SU-DHL-6 (cell line): ENCODE measurements around the gene RINT1.
"Not testable (repeated sequence)": the region's sequence is repeated elsewhere in the genome, so short reads cannot be mapped to it uniquely, and the experiment has no call there.

Experiments
- H2AFZ ChIP-seq: fragments of 200-600 bp; sonication (generic); 2 replicates; pipeline ENCODE4 v1.6.1; 2014; ENCODE audit warnings: low read depth, mild to moderate bottlenecking, moderate library complexity, mixed read lengths, antibody characterized with exemption, low read length; ENCODE audit not compliant: severe bottlenecking
- H3F3A ChIP-seq: fragments of 200-600 bp; shearing (Covaris generic); 2 replicates; pipeline ENCODE4 v1.6.0; 2016; ENCODE audit warnings: antibody characterized with exemption, mild to moderate bottlenecking; ENCODE audit not compliant: insufficient read depth
- H3K27ac ChIP-seq: fragments of 200-600 bp; sonication (generic); 2 replicates; pipeline ENCODE4 v1.5.1; 2016; ENCODE audit warnings: low read depth, mild to moderate bottlenecking, low read length, moderate library complexity, mixed read lengths
- H3K27me3 ChIP-seq: fragments of 200-600 bp; sonication (generic), shearing (Covaris generic); 2 replicates; pipeline ENCODE4 v1.6.0; 2014; ENCODE audit warnings: mild to moderate bottlenecking, low read length
- H3K36me3 ChIP-seq: fragments of 200-600 bp; sonication (generic); 2 replicates; pipeline ENCODE4 v1.6.1; 2014; ENCODE audit warnings: mild to moderate bottlenecking, low read length, mixed read lengths
- H3K4me2 ChIP-seq: fragments of 300-600, 200-600 bp; shearing (Covaris generic), sonication (generic); 2 replicates; pipeline ENCODE4 v1.6.0; 2014; ENCODE audit warnings: low read length, low read depth, mild to moderate bottlenecking; ENCODE audit not compliant: poor library complexity, severe bottlenecking
- H3K4me3 ChIP-seq: fragments of 200-600 bp; sonication (generic); 2 replicates; pipeline ENCODE4 v1.5.1; 2014; ENCODE audit warnings: antibody characterized with exemption, low read length, mild to moderate bottlenecking, mixed read lengths; ENCODE audit not compliant: insufficient read depth, poor library complexity, severe bottlenecking
- H3K79me2 ChIP-seq: fragments of 200-600 bp; sonication (generic); 2 replicates; pipeline ENCODE4 v1.6.1; 2014; ENCODE audit warnings: mild to moderate bottlenecking, low read length, moderate library complexity; ENCODE audit not compliant: insufficient read depth
- H3K9ac ChIP-seq: fragments of 200-600 bp; sonication (generic); 2 replicates; pipeline ENCODE4 v1.7.0; 2014; ENCODE audit warnings: mild to moderate bottlenecking, low read length
- H3K9me2 ChIP-seq: fragments of 200-600 bp; sonication (generic); replicated peaks from 2 replicates; pipeline ENCODE4 v1.6.1; 2014; ENCODE audit warnings: low read length; ENCODE audit not compliant: insufficient read depth
- H3K9me3 ChIP-seq: fragments of 200-600 bp; sonication (generic); 2 replicates; pipeline ENCODE4 v1.6.1; 2014; ENCODE audit warnings: low read length, mixed read lengths; ENCODE audit not compliant: insufficient read depth
- H4K20me1 ChIP-seq: fragments of 200-600 bp; sonication (generic); 2 replicates; pipeline ENCODE4 v1.6.1; 2014; ENCODE audit warnings: low read depth, mild to moderate bottlenecking, antibody characterized with exemption, low read length, moderate library complexity, mixed read lengths
- EZH2phosphoT487 ChIP-seq: fragments of 200-600 bp; sonication (generic), shearing (Covaris generic); conservative IDR thresholded peaks from 2 replicates; pipeline ENCODE4 v1.6.1; 2018; ENCODE audit warnings: mild to moderate bottlenecking, antibody characterized with exemption, low read length, moderate library complexity, mixed read lengths
- TF ChIP-seq, protein P1 (sequence below): fragments of 200-600 bp; sonication (generic); IDR thresholded peaks from one replicate; pipeline ENCODE4 v1.5.1; 2017; ENCODE audit warnings: antibody characterized with exemption, mild to moderate bottlenecking, low read length, moderate library complexity; ENCODE audit not compliant: insufficient read depth, poor library complexity, severe bottlenecking

RINT1 gene

DNA sequence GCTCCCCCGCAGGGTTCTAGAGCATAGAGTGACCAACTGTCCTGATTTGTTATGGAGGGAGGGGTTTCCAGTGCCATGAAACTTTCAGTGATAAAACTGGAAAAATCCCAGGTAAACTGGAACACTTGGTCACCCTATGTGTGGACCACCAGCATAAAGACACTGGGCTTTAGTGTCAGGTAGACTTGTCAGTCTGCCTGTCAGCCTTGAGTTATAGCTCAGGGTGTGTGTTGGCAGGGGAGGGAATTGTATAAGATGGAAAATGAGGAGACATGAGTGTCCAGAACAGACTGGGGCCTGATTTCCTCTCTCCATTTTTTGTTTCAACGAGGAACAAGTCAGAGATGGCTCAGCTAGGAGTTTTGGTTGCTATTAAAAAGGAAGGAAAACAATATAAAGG lies 59.5 kb downstream of the RINT1 start:
- Histone ChIP-seq H3K4me3 (no peak overlapping the region), H3K27me3 (no peaks in the 10 kb centered on the region), H3K9ac (no peak overlapping the region), H3K79me2 (no peaks in the 10 kb centered on the region), H3K36me3 (no peaks in the 10 kb centered on the region), H3K9me2 (no peaks in the 10 kb centered on the region), H3K4me2 (no peak overlapping the region), H3K9me3 (no peaks in the 10 kb centered on the region), H3K27ac (no peak overlapping the region), H3F3A (peaks cover 8% of the 10 kb centered on the region; the same call in 1 of the 2 replicates), H2AFZ (no peak overlapping the region), H4K20me1 (no peaks in the 10 kb centered on the region)
- TF ChIP-seq, protein P1, sequence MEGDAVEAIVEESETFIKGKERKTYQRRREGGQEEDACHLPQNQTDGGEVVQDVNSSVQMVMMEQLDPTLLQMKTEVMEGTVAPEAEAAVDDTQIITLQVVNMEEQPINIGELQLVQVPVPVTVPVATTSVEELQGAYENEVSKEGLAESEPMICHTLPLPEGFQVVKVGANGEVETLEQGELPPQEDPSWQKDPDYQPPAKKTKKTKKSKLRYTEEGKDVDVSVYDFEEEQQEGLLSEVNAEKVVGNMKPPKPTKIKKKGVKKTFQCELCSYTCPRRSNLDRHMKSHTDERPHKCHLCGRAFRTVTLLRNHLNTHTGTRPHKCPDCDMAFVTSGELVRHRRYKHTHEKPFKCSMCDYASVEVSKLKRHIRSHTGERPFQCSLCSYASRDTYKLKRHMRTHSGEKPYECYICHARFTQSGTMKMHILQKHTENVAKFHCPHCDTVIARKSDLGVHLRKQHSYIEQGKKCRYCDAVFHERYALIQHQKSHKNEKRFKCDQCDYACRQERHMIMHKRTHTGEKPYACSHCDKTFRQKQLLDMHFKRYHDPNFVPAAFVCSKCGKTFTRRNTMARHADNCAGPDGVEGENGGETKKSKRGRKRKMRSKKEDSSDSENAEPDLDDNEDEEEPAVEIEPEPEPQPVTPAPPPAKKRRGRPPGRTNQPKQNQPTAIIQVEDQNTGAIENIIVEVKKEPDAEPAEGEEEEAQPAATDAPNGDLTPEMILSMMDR = no peak
- TF ChIP-seq EZH2phosphoT487 = no peak

DNA sequence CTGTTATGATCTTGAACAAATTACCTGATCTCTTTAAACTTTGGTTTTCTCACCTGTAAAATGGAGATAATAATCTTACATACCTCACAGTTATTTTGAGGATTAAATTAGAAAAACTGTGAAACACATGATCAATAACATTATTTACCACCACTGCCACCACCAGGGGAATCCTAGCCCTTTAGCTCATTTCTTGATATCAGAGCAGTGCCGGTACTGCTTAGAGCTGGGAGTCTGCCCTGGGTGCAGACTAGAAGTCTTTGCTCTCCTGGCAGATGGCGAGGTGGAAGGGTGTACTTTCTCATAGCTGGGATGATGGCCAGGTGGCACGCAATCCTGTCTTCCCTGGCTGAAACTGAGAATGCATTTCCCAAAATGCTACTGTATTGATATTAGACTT lies 62.0 kb downstream of the RINT1 start:
- no peaks in the 10 kb centered on the region for H4K20me1 ChIP-seq
- no peaks in the 10 kb centered on the region for H3K36me3 ChIP-seq
- peak overlapping the region; percentile 49 for H3K4me2 ChIP-seq
- no peaks in the 10 kb centered on the region for H3K9me2 ChIP-seq
- no peaks in the 10 kb centered on the region for H3K27me3 ChIP-seq
- TF ChIP-seq, protein P1 = no peak
- no peak for TF ChIP-seq EZH2phosphoT487
- H3K9ac ChIP-seq = no peak overlapping the region
- no peaks in the 10 kb centered on the region for H3K79me2 ChIP-seq
- no peak overlapping the region for H3K27ac ChIP-seq
- no peak overlapping the region for H3K4me3 ChIP-seq
- H3K9me3 ChIP-seq = no peaks in the 10 kb centered on the region
- H2AFZ ChIP-seq = peak overlapping the region; percentile 62
- H3F3A ChIP-seq = peaks cover 8% of the 10 kb centered on the region; the same call in 1 of the 2 replicates

DNA sequence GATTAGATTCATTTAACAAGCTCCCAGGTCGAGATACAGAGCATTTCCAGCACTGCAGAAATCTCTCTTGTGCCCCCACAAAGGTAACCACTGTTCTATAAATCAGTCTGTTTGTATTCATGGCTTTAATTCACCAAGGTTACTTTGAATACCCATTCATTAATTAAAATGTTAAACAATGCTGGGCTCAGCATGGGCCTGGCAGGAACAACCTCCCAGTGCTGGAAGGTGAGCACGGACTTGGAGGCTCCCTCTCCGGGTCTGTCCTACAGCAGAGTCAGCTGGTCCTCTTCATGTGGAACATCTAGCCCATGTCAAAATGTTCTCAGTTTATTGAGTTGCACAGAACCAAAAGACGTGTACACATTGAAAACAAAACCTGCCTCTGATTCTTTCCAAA lies 64.9 kb downstream of the RINT1 start:
- H3K9me2 ChIP-seq = no peaks in the 10 kb centered on the region
- no peaks in the 10 kb centered on the region for H4K20me1 ChIP-seq
- H3K79me2 ChIP-seq = no peaks in the 10 kb centered on the region
- TF ChIP-seq, protein P1 = no peak
- no peak for TF ChIP-seq EZH2phosphoT487
- no peak overlapping the region for H3K9ac ChIP-seq
- H2AFZ ChIP-seq = no peak overlapping the region
- no peak overlapping the region for H3K4me2 ChIP-seq
- peaks cover 8% of the 10 kb centered on the region; the same call in 1 of the 2 replicates for H3F3A ChIP-seq
- no peaks in the 10 kb centered on the region for H3K36me3 ChIP-seq
- H3K4me3 ChIP-seq = no peak overlapping the region
- H3K27ac ChIP-seq = no peak overlapping the region
- H3K9me3 ChIP-seq = no peaks in the 10 kb centered on the region
- no peaks in the 10 kb centered on the region for H3K27me3 ChIP-seq

DNA sequence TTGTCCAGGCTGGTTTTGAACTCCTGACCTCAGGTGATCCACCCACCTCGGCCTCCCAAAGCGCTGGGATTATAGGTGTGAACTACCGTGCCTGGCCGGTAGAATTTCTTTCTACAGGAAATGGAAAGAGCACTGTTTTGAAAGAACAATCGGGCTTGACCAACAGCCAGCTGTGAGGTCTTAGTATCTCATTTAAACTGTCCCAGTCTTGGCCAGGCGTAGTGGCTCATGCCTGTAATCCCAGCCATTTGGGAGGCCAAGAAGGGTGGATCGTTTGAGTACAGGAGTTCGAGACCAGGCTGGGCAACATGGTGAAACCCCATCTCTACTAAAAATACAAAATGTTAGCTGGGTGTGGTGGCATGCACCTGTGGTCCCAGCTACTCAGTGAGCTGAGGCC lies 67.1 kb downstream of the RINT1 start:
- not testable (repeated sequence) for H3K9me3 ChIP-seq, H3K4me2 ChIP-seq, H3F3A ChIP-seq, H3K9me2 ChIP-seq, H4K20me1 ChIP-seq, H3K4me3 ChIP-seq, H3K79me2 ChIP-seq, H3K27ac ChIP-seq, H3K9ac ChIP-seq, H3K36me3 ChIP-seq, H2AFZ ChIP-seq, H3K27me3 ChIP-seq
